Effector CD8-positive, alpha-beta T cell (primary cell): ENCODE results near the gene WDR77.

Experiments used
- DNase-seq: peaks from one replicate; lab custom pipeline; 2025; lab: John Stamatoyannopoulos, UW

The WDR77 gene

GRCh38 chr1:111439461-111440351 lies 9.3 kb downstream of the WDR77 start:
- no peak for DNase-seq

- DNase-seq, result no peak
These were observed 12.3 kb downstream of the WDR77 start for GRCh38 chr1:111436726-111437125.

DNA sequence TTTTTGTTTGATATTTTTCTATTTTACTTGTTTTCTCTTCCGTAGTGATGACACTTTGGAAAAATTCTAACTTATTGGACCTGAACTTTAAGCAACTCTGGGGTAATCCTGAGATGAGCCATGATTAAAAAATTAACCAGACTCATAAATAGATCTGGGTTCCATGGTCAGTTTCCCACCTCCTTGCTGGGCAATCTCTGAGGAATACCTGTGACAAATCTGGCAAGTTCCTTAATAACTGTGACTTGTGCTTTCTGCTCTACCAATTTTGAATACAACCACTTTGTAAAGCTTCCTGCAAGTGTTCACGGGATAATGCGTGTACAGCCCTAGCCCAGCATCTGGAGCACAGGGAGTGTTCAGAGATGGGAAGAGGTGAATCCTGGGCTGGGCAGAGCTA lies 24.8 kb downstream of the WDR77 start:
- DNase-seq, result no peak

- DNase-seq, result no peak
These were observed 26.3 kb downstream of the WDR77 start for GRCh38 chr1:111422546-111423391.

- no peak for DNase-seq
These were observed 28.7 kb downstream of the WDR77 start for GRCh38 chr1:111420377-111420776.

DNA sequence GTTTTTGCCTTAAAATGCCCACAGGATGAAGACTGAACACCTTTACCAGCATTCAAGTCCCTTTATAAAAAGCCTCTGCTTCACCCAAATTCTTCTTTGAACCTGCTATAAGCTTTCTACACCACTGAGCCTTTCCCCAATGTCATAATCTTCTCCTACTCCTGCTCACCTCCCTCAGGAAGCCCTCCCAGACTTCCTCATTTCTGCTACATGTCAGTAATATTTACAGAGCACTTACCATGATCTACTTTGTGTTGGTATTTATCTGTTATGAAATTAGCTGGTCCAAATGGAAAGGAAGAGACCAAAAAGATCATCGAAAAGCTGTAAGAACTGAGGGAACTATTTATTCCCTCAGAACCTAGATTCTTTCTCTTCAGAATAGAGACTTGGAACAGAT lies 30.0 kb downstream of the WDR77 start:
- DNase-seq, result no peak

GRCh38 chr1:111417755-111418154 lies 31.3 kb downstream of the WDR77 start:
- no peak for DNase-seq

- DNase-seq, result no peak
These were observed 33.6 kb downstream of the WDR77 start for GRCh38 chr1:111415461-111415860.

DNA sequence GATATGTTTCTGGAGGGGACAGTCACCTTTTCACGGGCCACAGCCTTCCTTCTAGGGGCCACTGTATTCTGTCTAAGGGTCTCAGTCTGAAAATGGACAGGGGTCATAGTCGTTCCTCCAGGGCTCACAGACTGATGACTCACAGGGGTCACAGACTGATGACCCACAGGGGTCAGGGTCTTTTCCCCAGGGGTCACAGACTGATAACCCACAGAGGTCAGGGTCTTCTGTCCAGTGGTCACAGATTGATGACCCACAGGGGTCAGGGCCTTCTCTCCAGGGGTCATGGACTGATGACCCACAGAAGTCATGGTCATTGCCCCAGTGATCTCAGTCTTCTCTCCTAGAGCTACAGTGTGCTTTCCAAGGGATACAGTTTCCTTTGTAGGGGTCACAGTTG lies 34.3 kb downstream of the WDR77 start:
- DNase-seq, result no peak

DNA sequence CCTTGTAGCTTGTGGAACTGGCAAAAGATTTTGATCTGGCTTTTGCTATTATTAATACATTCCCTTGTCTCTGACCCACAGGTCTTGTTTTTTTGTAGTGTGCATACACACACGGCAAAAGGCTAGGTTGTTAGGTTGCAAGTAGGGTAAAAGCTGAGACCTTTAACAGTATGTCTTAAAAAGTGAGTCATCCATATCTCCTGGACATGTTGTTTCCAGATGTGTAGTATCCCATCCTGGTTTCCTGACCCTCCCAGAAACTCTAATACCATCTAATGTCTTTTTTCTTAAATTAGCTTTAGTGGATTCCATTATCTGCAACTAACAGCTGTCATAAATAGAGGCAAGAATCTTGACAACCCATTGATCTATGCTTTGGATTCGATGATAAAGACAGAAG lies 36.2 kb downstream of the WDR77 start:
- DNase-seq, result no peak

- no peak for DNase-seq
These were observed 41.8 kb downstream of the WDR77 start for GRCh38 chr1:111407301-111407700.

GRCh38 chr1:111406321-111406768 lies 42.7 kb downstream of the WDR77 start:
- no peak for DNase-seq

DNA sequence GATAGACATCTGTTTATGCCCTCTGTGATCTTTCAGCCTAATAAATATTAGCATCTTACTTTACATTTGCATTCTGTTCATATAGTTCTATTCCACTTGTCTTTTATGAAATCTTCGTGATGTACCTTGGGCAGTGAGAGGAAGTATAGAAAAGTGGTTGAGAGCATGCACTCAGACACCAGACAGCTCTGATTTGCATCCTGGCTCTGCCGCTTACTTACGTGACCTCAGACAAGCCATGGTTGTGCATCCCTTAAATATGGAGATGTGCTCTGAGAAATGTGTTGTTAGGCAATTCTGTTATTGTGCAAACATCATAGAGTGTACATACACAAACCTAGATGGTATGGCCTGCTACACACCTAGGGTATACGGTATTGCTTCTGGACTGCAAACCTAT lies 44.5 kb downstream of the WDR77 start:
- DNase-seq, result no peak

GRCh38 chr1:111402083-111402482 lies 47.0 kb downstream of the WDR77 start:
- no peak for DNase-seq

- peak; percentile 4 for DNase-seq
These were observed 49.1 kb downstream of the WDR77 start for GRCh38 chr1:111399792-111400610.

- no peak for DNase-seq
These were observed 56.6 kb downstream of the WDR77 start for GRCh38 chr1:111392460-111392945.

- no peak for DNase-seq
These were observed 57.0 kb downstream of the WDR77 start for GRCh38 chr1:111392042-111392441.
